HFFc6 (cell line): ENCODE data around the gene CSNK2A3. TPM values are rescaled to one million over a fixed set of nuclear protein-coding genes. Genes with fewer than 3 reads are reported as not detected.
A peak's percentile ranks its signal among the peaks of the same experiment; 100 is the strongest.

Source experiments
- DNase-seq: peaks from one replicate; pipeline ENCODE4 v3.0.0-alpha.2; 2018
- H3K27ac Mint-ChIP-seq: 2 replicates; pipeline ENCODE4 v1.8.0; 2020; ENCODE audit warnings: mild to moderate bottlenecking, mixed read lengths
- H3K27me3 Mint-ChIP-seq: 2 replicates; pipeline ENCODE4 v1.8.0; 2021; ENCODE audit warnings: mild to moderate bottlenecking, moderate library complexity, mixed read lengths; ENCODE audit not compliant: insufficient read depth
- H3K36me3 Mint-ChIP-seq: 2 replicates; pipeline ENCODE4 v1.8.0; 2021; ENCODE audit warnings: low read depth, mixed read lengths
- H3K4me1 Mint-ChIP-seq: 2 replicates; pipeline ENCODE4 v1.8.0; 2020; ENCODE audit warnings: low read depth, mixed read lengths
- H3K4me3 Mint-ChIP-seq: 2 replicates; pipeline ENCODE4 v1.8.0; 2020; ENCODE audit warnings: mild to moderate bottlenecking, moderate library complexity, mixed read lengths
- H3K9me3 Mint-ChIP-seq: 2 replicates; pipeline ENCODE4 v1.8.0; 2020; ENCODE audit warnings: mild to moderate bottlenecking, mixed read lengths
- CTCF ChIP-seq: fragments of 200-600 bp; sonication (generic); IDR thresholded peaks from 2 replicates; pipeline ENCODE4 v1.5.0; 2021; ENCODE audit warnings: antibody characterized with exemption, mild to moderate bottlenecking
- total RNA-seq, 6 experiments: library from RNA; stranded (reverse); fragmentation: NEBNext Ultra II Directional; extraction: Animal tissue kit (Norgen Biotek cat#: 25700); gene quantifications; 2 replicates in 1 of 6; 3 replicates in 5 of 6; pipeline ENCODE4 v1.2.3, GENCODE V29; 2021

CSNK2A3 gene
- total RNA-seq, 6 experiments from 2014 or later = 1.2 to 3.6 (median 2.0) TPM

- H3K9me3 Mint-ChIP-seq = no peaks in the 10 kb centered on the region
- TF ChIP-seq CTCF = no peak
- no peak overlapping the region for H3K27ac Mint-ChIP-seq
- peaks cover 32% of the 10 kb centered on the region for H3K27me3 Mint-ChIP-seq
- peaks cover 5% of the 10 kb centered on the region; the same call in 1 of the 2 replicates for H3K4me1 Mint-ChIP-seq
- DNase-seq = no peak
- no peaks in the 10 kb centered on the region; the same call in 1 of the 2 replicates for H3K36me3 Mint-ChIP-seq
- no peak overlapping the region for H3K4me3 Mint-ChIP-seq
Observed at GRCh38 chr11:11335043-11335442, 18.0 kb downstream of the CSNK2A3 start.

GRCh38 chr11:11334607-11335006 is 18.4 kb downstream of the CSNK2A3 start:
- no peaks in the 10 kb centered on the region for H3K9me3 Mint-ChIP-seq
- TF ChIP-seq CTCF = no peak
- H3K36me3 Mint-ChIP-seq = no peaks in the 10 kb centered on the region; the same call in 1 of the 2 replicates
- no peak overlapping the region for H3K27ac Mint-ChIP-seq
- H3K4me3 Mint-ChIP-seq = no peak overlapping the region
- peaks cover 32% of the 10 kb centered on the region for H3K27me3 Mint-ChIP-seq
- H3K4me1 Mint-ChIP-seq = peaks cover 5% of the 10 kb centered on the region; the same call in 1 of the 2 replicates
- DNase-seq = no peak

GRCh38 chr11:11332141-11332710 is 20.8 kb downstream of the CSNK2A3 start:
- no peaks in the 10 kb centered on the region for H3K36me3 Mint-ChIP-seq
- H3K4me3 Mint-ChIP-seq = no peak overlapping the region
- TF ChIP-seq CTCF = no peak
- no peaks in the 10 kb centered on the region for H3K9me3 Mint-ChIP-seq
- peaks cover 33% of the 10 kb centered on the region for H3K27me3 Mint-ChIP-seq
- no peak for DNase-seq
- 0 out of 2 replicates have a peak, but pooled peaks cover 5% of the 10 kb centered on the region for H3K4me1 Mint-ChIP-seq
- H3K27ac Mint-ChIP-seq = no peak overlapping the region

- Mint-ChIP-seq H3K36me3 (no peaks in the 10 kb centered on the region; the same call in 1 of the 2 replicates), H3K4me3 (no peak overlapping the region), H3K27me3 (peaks cover 37% of the 10 kb centered on the region), H3K9me3 (no peaks in the 10 kb centered on the region), H3K27ac (no peak overlapping the region), H3K4me1 (no peaks in the 10 kb centered on the region)
- no peak for TF ChIP-seq CTCF
- DNase-seq = no peak
Observed at GRCh38 chr11:11329062-11329806, 23.8 kb downstream of the CSNK2A3 start.

- H3K9me3 Mint-ChIP-seq = no peaks in the 10 kb centered on the region
- peaks cover 27% of the 10 kb centered on the region for H3K27me3 Mint-ChIP-seq
- H3K4me3 Mint-ChIP-seq = no peak overlapping the region
- no peaks in the 10 kb centered on the region for H3K4me1 Mint-ChIP-seq
- no peaks in the 10 kb centered on the region; the same call in 1 of the 2 replicates for H3K36me3 Mint-ChIP-seq
- no peak overlapping the region for H3K27ac Mint-ChIP-seq
- DNase-seq = peak; percentile 12
- no peak for TF ChIP-seq CTCF
Observed at GRCh38 chr11:11324090-11324489, 29.0 kb downstream of the CSNK2A3 start.
